NCI-H2196 (cell line): ENCODE results near the gene SCAI.
"Not testable (repeated sequence)": the region's sequence is repeated elsewhere in the genome, so short reads cannot be mapped to it uniquely, and the experiment has no call there.

ENCODE experiments used
- DNase-seq: peaks from one replicate; lab custom pipeline; 2025; ENCODE audit not compliant: unreplicated experiment; lab: John Stamatoyannopoulos, UW

SCAI gene

GRCh38 chr9:124950050-124950718 is 193.1 kb downstream of the SCAI start:
- no peak for DNase-seq

- no peak for DNase-seq
Observed at GRCh38 chr9:124949387-124949786, 193.9 kb downstream of the SCAI start.

GRCh38 chr9:124947727-124948391 is 195.5 kb downstream of the SCAI start:
- no peak for DNase-seq

- no peak for DNase-seq
Observed at GRCh38 chr9:124946167-124946566, 197.2 kb downstream of the SCAI start.

- DNase-seq, result no peak
Observed at GRCh38 chr9:124941679-124942561, 201.4 kb downstream of the SCAI start.

GRCh38 chr9:124940894-124941678 is 202.2 kb downstream of the SCAI start, which contains the start of gene GOLGA1:
Gene GOLGA1 (minus strand): TSS chr9:124941083. CDS start chr9:124938711, 2,372 bp downstream.
- DNase-seq, result peak; percentile 96

- no peak for DNase-seq
Observed at GRCh38 chr9:124940521-124940893, 202.8 kb downstream of the SCAI start.

- no peak for DNase-seq
Observed at GRCh38 chr9:124939944-124940343, 203.4 kb downstream of the SCAI start.

GRCh38 chr9:124934290-124934689 is 209.0 kb downstream of the SCAI start:
- no peak for DNase-seq

- DNase-seq, result no peak
Observed at GRCh38 chr9:124932333-124932732, 211.0 kb downstream of the SCAI start.

- DNase-seq, result no peak
Observed at GRCh38 chr9:124929464-124929863, 213.9 kb downstream of the SCAI start.

GRCh38 chr9:124928116-124928515 is 215.2 kb downstream of the SCAI start:
- DNase-seq, result no peak

- DNase-seq, result not testable (repeated sequence)
Observed at GRCh38 chr9:124920394-124920793, 222.9 kb downstream of the SCAI start.

- no peak for DNase-seq
Observed at GRCh38 chr9:124914753-124915405, 228.4 kb downstream of the SCAI start.

- no peak for DNase-seq
Observed at GRCh38 chr9:124913378-124913777, 229.9 kb downstream of the SCAI start.

- no peak for DNase-seq
Observed at GRCh38 chr9:124911766-124912165, 231.6 kb downstream of the SCAI start.

- no peak for DNase-seq
Observed at GRCh38 chr9:124908098-124908497, 235.2 kb downstream of the SCAI start.

- no peak for DNase-seq
Observed at GRCh38 chr9:124906966-124907365, 236.4 kb downstream of the SCAI start.

GRCh38 chr9:124899845-124900244 is 243.5 kb downstream of the SCAI start:
- DNase-seq, result no peak
